Activated CD4-positive, alpha-beta T cell treated with anti-CD3 and anti-CD28 coated beads, Interleukin-2, amount 50 U/mL, for 48 hours (primary cell): ENCODE measurements around the gene MGST2.
A peak's percentile ranks its signal among the peaks of the same experiment; 100 is the strongest.

ENCODE experiments used
- DNase-seq, 2 experiments: peaks; one replicate each; pipeline ENCODE4 v3.0.0-alpha.2; 2020

The MGST2 gene

GRCh38 chr4:139712882-139713281 is 47.3 kb downstream of the MGST2 start:
- no peak for DNase-seq

GRCh38 chr4:139715746-139716391 is 50.2 kb downstream of the MGST2 start:
- no peak for DNase-seq

DNA sequence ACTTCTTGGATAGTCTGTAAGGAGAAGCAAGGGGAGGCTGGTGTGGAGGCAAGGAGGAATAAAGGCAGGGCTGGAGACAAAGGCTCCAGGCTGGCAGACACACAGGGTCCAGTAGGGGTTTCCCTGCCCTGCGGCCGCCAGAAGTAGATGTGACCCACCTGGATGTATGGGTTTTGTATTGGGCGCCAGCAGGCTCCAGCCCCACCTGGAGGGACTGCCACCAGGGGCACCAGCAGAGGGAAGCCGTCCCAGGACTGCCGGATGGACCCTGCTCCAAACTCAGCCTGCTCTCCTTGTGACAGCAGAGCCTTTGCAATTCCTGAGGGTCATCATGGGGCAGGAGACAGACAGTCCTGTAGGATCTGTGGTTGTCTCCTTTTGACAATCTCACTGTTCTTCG is 52.7 kb downstream of the MGST2 start:
- no peak for DNase-seq

- no peak for DNase-seq
Measured at GRCh38 chr4:139718833-139719232, 53.2 kb downstream of the MGST2 start.

- no peak for DNase-seq
Measured at GRCh38 chr4:139719381-139720101, 53.9 kb downstream of the MGST2 start.

DNA sequence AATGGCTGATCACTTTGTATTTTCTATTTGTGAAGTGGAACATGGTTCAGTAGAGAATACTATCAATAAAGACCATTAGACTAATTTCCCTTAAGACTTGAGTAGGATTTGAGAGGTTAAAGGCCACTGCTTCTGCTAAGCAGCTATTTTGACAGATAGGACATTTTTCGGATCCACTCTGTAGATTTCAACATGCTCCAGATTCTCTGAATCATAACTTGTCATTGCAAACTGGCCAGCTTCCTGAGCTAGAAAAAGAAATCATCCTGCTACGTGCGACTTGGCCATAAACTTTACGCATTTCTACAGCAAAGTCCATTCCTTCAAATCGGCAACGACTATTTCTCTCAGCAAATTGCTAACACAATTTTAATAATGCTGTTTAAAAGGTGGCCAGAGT is 55.2 kb downstream of the MGST2 start:
- no peak for DNase-seq

- no peak for DNase-seq
Measured at GRCh38 chr4:139721789-139722188, 56.2 kb downstream of the MGST2 start.

GRCh38 chr4:139725236-139725635 is 59.6 kb downstream of the MGST2 start:
- no peak for DNase-seq

GRCh38 chr4:139726615-139727014 is 61.0 kb downstream of the MGST2 start:
- DNase-seq, result no peak

GRCh38 chr4:139728146-139728545 is 62.5 kb downstream of the MGST2 start:
- no peak for DNase-seq

DNA sequence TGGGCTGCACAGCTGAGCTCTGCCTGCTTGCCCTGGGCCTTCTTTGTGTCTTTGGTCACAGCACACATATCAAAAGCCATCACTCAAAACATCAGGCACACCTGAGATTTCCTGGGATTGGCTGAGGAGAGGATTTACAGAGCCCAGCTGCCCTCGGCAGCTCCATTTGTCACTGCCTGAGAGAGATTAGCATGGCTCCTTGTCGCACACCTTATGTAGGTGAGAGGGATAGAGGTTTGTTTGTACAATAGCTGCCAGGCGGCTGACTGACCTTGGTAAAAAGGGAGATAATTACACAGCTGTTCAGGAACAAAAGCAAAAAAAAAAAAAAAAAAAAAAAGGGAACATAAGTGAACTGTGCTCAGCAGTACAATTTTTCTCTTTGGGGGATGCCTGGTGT is 63.2 kb downstream of the MGST2 start:
- DNase-seq, result no peak

DNA sequence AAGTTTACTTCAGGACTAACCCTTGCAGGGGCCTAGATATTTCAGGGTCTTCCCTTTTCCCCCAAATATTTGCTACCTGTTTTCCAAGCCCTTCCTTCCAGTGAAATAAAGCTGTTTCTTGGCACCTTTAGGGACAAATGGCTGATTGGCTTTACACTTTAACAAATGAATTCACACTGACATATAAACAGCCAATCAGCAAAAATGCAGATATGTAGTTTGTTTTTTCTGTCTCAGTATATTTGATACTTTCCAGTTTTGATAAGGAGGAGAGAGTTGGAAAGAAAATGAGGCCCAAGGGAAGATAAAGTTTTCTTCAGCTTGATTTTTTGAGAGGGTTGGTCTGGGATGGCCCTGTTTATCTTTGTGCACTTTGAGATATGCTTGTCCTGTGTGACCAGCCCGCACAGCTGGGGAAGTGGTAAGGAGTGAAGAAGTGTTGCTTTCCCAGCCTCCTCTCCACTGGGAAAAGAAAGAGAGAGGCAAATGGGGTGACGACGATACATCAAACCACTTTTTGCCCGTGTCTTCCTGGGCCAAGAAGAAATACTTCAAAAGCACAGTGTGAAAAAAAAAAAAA is 67.5 kb downstream of the MGST2 start:
- no peak for DNase-seq

GRCh38 chr4:139734201-139734874 is 68.7 kb downstream of the MGST2 start:
- DNase-seq, result no peak

- peak; percentile 60 to 70 for DNase-seq
Measured at GRCh38 chr4:139734875-139735380, 69.3 kb downstream of the MGST2 start.

DNA sequence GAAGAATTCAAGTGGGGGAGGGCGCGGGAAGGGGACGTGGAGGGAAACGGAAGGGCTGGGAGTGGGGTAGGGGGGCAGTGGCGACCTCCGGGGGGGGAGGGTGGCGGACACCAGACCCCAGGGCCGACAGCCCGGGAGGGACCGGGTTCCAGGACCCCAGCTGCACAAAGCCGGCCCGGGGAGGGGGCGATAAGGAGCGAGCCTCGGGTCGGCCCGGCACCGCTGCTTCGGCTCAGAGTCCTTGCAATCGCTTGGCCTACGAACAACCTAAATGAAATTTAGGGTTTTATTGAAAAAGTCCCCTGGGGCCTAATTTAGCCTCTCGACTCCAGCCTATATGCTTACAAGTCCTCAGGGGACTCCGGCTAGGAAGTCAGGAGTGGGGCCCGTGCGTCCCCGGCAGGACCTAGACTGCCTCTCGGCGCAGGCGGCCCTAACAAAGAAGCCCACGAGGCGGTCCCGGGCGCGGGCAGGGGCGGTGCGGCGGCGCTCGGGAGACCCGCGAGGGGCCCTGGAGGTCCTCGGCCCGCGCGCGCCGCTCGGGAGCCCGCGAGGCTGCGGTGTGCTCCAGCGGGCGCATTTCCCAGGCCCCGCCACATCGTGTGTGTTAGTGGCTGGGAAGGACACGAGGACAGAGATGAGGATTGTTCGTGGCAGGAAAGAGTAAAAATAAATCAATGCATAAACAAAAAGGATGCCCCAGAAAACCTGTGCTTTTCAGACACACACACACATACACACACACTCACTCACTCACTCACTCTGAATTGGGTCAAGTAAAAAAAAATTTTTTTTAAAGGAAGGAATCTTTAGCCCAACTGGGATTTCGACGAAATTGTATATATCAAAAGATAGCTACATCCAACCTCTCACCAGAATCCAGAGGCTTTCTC is 70.0 kb downstream of the MGST2 start:
- peak in 1 of 2 experiments; percentile 0 for DNase-seq

DNA sequence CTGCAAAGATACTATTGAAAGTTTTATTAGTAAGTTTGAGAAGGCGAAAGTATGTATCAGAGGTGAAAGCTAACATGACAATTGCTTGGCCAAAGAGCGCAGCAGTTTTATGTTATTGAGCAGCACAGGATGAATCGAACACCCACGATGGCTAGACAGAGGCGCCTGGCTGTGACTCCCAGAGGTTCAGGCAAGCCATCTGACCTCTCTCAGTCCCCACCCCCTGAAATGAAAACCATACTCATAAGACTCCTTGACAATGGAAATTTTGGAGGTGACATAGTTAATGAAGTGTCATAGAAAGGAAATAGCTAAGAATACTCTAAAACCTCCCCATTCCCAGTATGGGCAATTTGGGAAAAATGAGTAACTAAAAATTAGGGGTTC is 70.6 kb downstream of the MGST2 start:
- peak in 1 of 2 experiments; percentile 1 for DNase-seq

- no peak for DNase-seq
Measured at GRCh38 chr4:139736661-139737060, 71.0 kb downstream of the MGST2 start.

DNA sequence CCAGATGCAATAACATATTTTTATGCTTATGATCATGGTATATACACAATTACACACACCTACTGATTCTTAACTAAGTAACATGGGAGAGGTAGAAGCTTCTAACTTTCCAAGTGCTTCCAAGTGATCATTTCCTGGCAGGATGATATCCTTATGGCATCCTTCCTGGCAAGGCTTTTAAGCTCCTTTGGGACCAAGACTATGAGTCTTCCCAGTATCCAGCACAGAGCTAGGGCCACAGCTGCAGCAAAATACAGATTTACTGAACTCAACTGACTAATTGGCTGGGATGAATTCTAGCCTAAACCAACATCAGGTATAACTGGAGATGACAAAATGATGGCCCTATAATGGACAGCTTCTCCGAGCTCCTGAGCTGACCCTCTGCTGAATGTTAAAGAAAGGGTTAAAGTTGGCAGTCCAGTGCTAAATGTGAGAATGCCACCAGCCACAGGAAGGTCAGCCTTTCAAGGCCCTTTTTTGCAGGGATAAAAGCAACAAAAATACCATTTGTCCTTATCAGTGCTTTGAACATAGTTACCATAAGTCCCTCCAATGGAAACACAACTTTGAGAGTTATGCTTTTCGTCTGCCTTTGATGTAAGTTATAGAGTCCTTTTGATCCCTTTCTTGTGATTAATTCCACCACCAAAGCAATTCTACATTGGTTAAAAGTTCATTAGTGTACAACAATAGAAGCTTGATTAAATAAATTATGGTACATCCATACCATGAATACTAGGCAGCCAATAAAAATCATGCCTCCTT is 73.4 kb downstream of the MGST2 start:
- DNase-seq, result no peak

- no peak for DNase-seq
Measured at GRCh38 chr4:139740121-139740520, 74.5 kb downstream of the MGST2 start.

DNA sequence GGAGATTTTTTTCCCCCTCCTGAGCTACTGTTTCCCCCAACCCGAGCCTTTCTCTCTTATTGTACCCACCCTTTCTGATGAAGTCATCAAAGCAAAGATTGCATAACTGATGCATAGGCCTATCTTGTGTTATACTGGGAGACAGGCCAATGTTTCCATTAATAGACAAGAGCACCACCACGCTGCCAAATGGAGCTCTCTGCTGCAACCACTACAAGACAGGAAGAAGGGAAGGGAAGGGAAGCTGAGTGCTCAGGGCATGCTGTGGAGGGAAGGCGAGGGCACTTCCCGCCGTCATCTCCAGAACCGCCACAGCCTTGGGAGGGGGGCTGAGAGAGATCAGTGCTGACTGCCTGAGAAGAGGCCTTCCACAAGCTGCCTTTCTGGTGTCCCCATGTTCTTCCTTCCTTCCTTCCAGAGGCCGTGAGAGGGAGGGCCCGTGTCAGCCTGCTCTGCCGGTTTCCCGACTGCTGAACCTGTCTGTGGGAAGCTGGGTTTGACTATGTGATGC is 75.0 kb downstream of the MGST2 start:
- DNase-seq, result no peak

DNA sequence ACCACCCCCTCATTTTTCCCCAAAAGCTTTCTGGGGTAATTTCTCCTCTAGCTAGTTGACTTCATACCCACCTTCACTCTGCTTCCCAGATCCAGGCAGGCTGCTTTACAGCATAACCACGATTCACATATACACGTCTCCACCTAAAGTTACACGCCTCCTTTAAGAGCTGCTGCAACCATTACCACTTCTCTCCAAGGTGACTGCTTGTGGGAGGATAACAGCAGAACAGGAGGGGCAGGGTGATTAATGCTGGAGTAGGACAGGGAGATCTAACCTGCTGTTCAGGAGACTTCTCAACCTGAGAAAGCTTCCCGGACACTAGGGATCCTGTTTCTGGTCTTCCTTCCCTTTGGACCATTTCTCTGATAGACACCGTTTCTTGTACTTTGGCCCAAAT is 77.4 kb downstream of the MGST2 start:
- no peak for DNase-seq

DNA sequence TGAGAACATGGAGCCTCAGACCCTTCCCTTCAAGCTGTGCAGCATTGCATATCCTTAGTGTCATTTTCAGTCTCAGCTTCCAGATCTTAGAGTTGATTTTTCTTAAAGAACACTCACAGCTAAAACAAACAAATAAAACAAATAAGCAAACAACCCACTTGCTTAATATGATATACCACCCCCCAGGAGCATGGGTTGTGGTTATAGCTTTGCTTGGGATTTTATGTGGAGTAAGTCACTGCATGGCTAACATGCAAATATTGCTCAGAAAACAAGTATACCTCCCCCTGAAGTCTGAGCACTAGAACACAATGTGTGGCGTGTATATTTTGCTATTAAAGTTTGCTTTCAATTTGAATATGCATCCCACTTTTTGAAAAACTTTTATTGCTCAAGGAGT is 78.6 kb downstream of the MGST2 start:
- DNase-seq, result no peak
